GM21515 (cell line): Measurements from ENCODE around the gene SV2B.

Source experiments
- ATAC-seq: cut with Tn5 transposase; IDR thresholded peaks from one replicate; pipeline ENCODE4 v1.9.1; 2021; ENCODE audit not compliant: unreplicated experiment

SV2B gene

GRCh38 chr15:91186904-91187656, 87.0 kb downstream of the SV2B start:
- no peak for ATAC-seq

GRCh38 chr15:91192285-91192684, 92.2 kb downstream of the SV2B start:
- ATAC-seq, result no peak

- ATAC-seq, result no peak
Observed at GRCh38 chr15:91192690-91193377, 92.8 kb downstream of the SV2B start.

GRCh38 chr15:91193378-91193720, 93.3 kb downstream of the SV2B start:
- ATAC-seq, result no peak

- ATAC-seq, result no peak
Observed at GRCh38 chr15:91196127-91196526, 96.1 kb downstream of the SV2B start.

GRCh38 chr15:91196768-91197167, 96.7 kb downstream of the SV2B start:
- no peak for ATAC-seq

GRCh38 chr15:91199511-91199910, 99.5 kb downstream of the SV2B start:
- no peak for ATAC-seq

GRCh38 chr15:91200101-91200754, 100.2 kb downstream of the SV2B start:
- no peak for ATAC-seq

- ATAC-seq, result no peak
Observed at GRCh38 chr15:91202510-91203102, 102.5 kb downstream of the SV2B start.

GRCh38 chr15:91203619-91204203, 103.7 kb downstream of the SV2B start:
- ATAC-seq, result no peak

GRCh38 chr15:91208371-91208770, 108.3 kb downstream of the SV2B start:
- ATAC-seq, result no peak

- no peak for ATAC-seq
Observed at GRCh38 chr15:91209318-91209717, 109.3 kb downstream of the SV2B start.

- no peak for ATAC-seq
Observed at GRCh38 chr15:91209726-91210125, 109.7 kb downstream of the SV2B start.

- ATAC-seq, result no peak
Observed at GRCh38 chr15:91214675-91215590, 114.9 kb downstream of the SV2B start.

GRCh38 chr15:91216000-91216399, 115.9 kb downstream of the SV2B start:
- ATAC-seq, result no peak

- ATAC-seq, result no peak
Observed at GRCh38 chr15:91219206-91219605, 119.1 kb downstream of the SV2B start.

GRCh38 chr15:91222052-91222451, 122.0 kb downstream of the SV2B start:
- ATAC-seq, result no peak

GRCh38 chr15:91223863-91224262, 123.8 kb downstream of the SV2B start:
- no peak for ATAC-seq

- ATAC-seq, result no peak
Observed at GRCh38 chr15:91224755-91225380, 124.8 kb downstream of the SV2B start.

GRCh38 chr15:91225741-91226140, 125.7 kb downstream of the SV2B start:
- ATAC-seq, result no peak
